ENCODE measurements around the gene NAPA.

DNA sequence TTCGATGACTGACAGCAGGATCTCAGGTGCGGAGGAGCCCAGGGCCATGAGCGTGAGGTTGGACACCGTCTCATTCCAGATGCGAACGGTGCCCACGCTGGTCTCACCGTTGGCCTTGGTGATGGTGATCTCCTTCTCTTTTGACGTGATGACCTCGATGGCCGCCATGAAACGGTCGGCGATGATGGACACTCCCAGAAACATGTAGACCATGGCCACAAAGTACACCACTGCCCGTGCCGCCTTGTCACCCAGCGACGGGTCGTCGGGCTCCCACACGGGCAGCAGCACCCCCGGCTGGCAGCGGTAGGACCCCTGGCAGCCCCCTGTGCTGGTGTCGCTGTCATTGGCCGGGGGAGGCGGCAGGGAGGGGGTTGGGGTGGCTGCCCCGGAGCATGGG is 48.9 kb downstream of the NAPA start:
- no peak for TF ChIP-seq EZH2 (IDR thresholded peaks at IDR 0.05; ENCODE audit: low read depth)
- TF ChIP-seq, protein P1, sequence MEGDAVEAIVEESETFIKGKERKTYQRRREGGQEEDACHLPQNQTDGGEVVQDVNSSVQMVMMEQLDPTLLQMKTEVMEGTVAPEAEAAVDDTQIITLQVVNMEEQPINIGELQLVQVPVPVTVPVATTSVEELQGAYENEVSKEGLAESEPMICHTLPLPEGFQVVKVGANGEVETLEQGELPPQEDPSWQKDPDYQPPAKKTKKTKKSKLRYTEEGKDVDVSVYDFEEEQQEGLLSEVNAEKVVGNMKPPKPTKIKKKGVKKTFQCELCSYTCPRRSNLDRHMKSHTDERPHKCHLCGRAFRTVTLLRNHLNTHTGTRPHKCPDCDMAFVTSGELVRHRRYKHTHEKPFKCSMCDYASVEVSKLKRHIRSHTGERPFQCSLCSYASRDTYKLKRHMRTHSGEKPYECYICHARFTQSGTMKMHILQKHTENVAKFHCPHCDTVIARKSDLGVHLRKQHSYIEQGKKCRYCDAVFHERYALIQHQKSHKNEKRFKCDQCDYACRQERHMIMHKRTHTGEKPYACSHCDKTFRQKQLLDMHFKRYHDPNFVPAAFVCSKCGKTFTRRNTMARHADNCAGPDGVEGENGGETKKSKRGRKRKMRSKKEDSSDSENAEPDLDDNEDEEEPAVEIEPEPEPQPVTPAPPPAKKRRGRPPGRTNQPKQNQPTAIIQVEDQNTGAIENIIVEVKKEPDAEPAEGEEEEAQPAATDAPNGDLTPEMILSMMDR (conservative IDR thresholded peaks at IDR 0.05) = no peak

Data from PC-9 (cell line).